Neural progenitor cell (in vitro differentiated cells): ENCODE results near the gene MTAP. TPM values are rescaled to one million over a fixed set of nuclear protein-coding genes. Genes with fewer than 3 reads are reported as not detected.

Experiments
- DNase-seq: peaks from one replicate; pipeline ENCODE4 v3.0.0-alpha.2; 2016; ENCODE audit warnings: low spot score
- H2AFZ ChIP-seq: fragments of 200-600 bp; sonication (generic); replicated peaks from 2 replicates; pipeline ENCODE4 v1.6.1; 2016; ENCODE audit warnings: antibody characterized with exemption
- H3F3A ChIP-seq: fragments of 200-600 bp; sonication (generic); 2 replicates; pipeline ENCODE4 v1.6.1; 2016; ENCODE audit warnings: antibody characterized with exemption, low read depth
- H3K27ac ChIP-seq: fragments of 200-600 bp; sonication (generic); 2 replicates; pipeline ENCODE4 v1.5.1; 2016; ENCODE audit warnings: mild to moderate bottlenecking
- H3K27me3 ChIP-seq: fragments of 200-600 bp; sonication (generic); 2 replicates; pipeline ENCODE4 v1.6.1; 2016; ENCODE audit warnings: mild to moderate bottlenecking, moderate library complexity
- H3K36me3 ChIP-seq: fragments of 200-600 bp; sonication (generic); 2 replicates; pipeline ENCODE4 v1.5.1; 2016
- H3K4me1 ChIP-seq: fragments of 200-600 bp; sonication (generic); 2 replicates; pipeline ENCODE4 v1.6.1; 2016; ENCODE audit warnings: mixed run types
- H3K4me2 ChIP-seq: fragments of 200-600 bp; sonication (generic); 2 replicates; pipeline ENCODE4 v1.6.1; 2016
- H3K4me3 ChIP-seq: fragments of 200-600 bp; sonication (generic); 2 replicates; pipeline ENCODE4 v1.5.1; 2016
- H3K79me2 ChIP-seq: fragments of 200-600 bp; sonication (generic); 2 replicates; pipeline ENCODE4 v1.6.1; 2016; ENCODE audit warnings: low read depth
- H3K9ac ChIP-seq: fragments of 200-600 bp; sonication (generic); 2 replicates; pipeline ENCODE4 v1.6.1; 2016
- H3K9me3 ChIP-seq: fragments of 200-600 bp; sonication (generic); 2 replicates; pipeline ENCODE4 v1.5.1; 2016; ENCODE audit warnings: low read depth
- H4K20me1 ChIP-seq: fragments of 200-600 bp; sonication (generic); 2 replicates; pipeline ENCODE4 v1.6.1; 2016; ENCODE audit warnings: low read depth
- H3K27ac Mint-ChIP-seq: 3 replicates; pipeline ENCODE4 v1.8.0; 2021; ENCODE audit warnings: mixed read lengths
- H3K27me3 Mint-ChIP-seq: 2 replicates; pipeline ENCODE4 v1.8.0; 2022; ENCODE audit warnings: low read depth, mild to moderate bottlenecking, inconsistent platforms, moderate library complexity, mixed read lengths; ENCODE audit not compliant: insufficient read depth
- H3K36me3 Mint-ChIP-seq: 3 replicates; pipeline ENCODE4 v1.8.0; 2021; ENCODE audit warnings: mixed read lengths
- H3K4me1 Mint-ChIP-seq: 3 replicates; pipeline ENCODE4 v1.8.0; 2021; ENCODE audit warnings: mixed read lengths
- H3K4me3 Mint-ChIP-seq: 3 replicates; pipeline ENCODE4 v1.8.0; 2021; ENCODE audit warnings: mild to moderate bottlenecking, moderate library complexity, mixed read lengths
- H3K9me3 Mint-ChIP-seq: 3 replicates; pipeline ENCODE4 v1.8.0; 2020; ENCODE audit warnings: mixed read lengths
- CTCF ChIP-seq: fragments of 200-600 bp; sonication (generic); IDR thresholded peaks from 2 replicates; pipeline ENCODE4 v1.5.1; 2017; ENCODE audit warnings: antibody characterized with exemption, mild to moderate bottlenecking
- EZH2 ChIP-seq: fragments of 200-600 bp; sonication (generic); IDR thresholded peaks from 2 replicates; pipeline ENCODE4 v1.6.1; 2017; ENCODE audit warnings: antibody characterized with exemption, mild to moderate bottlenecking, moderate library complexity
- EZH2phosphoT487 ChIP-seq: fragments of 200-600 bp; sonication (generic); IDR thresholded peaks from 2 replicates; pipeline ENCODE4 v1.6.1; 2017; ENCODE audit warnings: antibody characterized with exemption
- total RNA-seq: library from RNA; depleted of rRNA; stranded (reverse); fragments of >200 nt; gene quantifications from 2 replicates; pipeline ENCODE4 v1.2.3, GENCODE V29; 2015; ENCODE audit warnings: low replicate concordance

The MTAP gene
- total RNA-seq, 1 donor from 2014 or later = 21.6 TPM

- Histone ChIP-seq H4K20me1 (no peaks in the 10 kb centered on the region), H3K9me3 (no peaks in the 10 kb centered on the region), H3K4me2 (no peak overlapping the region), H2AFZ (no peak overlapping the region), H3K4me3 (no peak overlapping the region), H3F3A (no peaks in the 10 kb centered on the region), H3K79me2 (peaks cover 25% of the 10 kb centered on the region), H3K9ac (no peak overlapping the region), H3K4me1 (no peaks in the 10 kb centered on the region), H3K36me3 (peaks cover 14% of the 10 kb centered on the region), H3K27me3 (no peaks in the 10 kb centered on the region), H3K27ac (no peak overlapping the region)
- no peaks in the 10 kb centered on the region for H3K27me3 Mint-ChIP-seq
- H3K9me3 Mint-ChIP-seq = peaks cover 39% of the 10 kb centered on the region
- H3K4me3 Mint-ChIP-seq = no peak overlapping the region
- no peak for DNase-seq
- no peaks in the 10 kb centered on the region for H3K4me1 Mint-ChIP-seq
- no peak overlapping the region for H3K27ac Mint-ChIP-seq
- H3K36me3 Mint-ChIP-seq = peaks cover 80% of the 10 kb centered on the region
- no peak for TF ChIP-seq CTCF
- no peak for TF ChIP-seq EZH2phosphoT487
- no peak for TF ChIP-seq EZH2
Measured at GRCh38 chr9:21825637-21826036, 23.2 kb downstream of the MTAP start.

- H3K4me1 ChIP-seq = no peaks in the 10 kb centered on the region
- peaks cover 14% of the 10 kb centered on the region for H3K79me2 ChIP-seq
- peaks cover 81% of the 10 kb centered on the region for H3K36me3 Mint-ChIP-seq
- H3K27ac Mint-ChIP-seq = no peak overlapping the region
- TF ChIP-seq CTCF (no peak), EZH2phosphoT487 (no peak), EZH2 (no peak)
- peaks cover 3% of the 10 kb centered on the region for H3K27me3 Mint-ChIP-seq
- H3K9me3 Mint-ChIP-seq = peaks cover 17% of the 10 kb centered on the region
- H3K4me2 ChIP-seq = no peak overlapping the region
- no peaks in the 10 kb centered on the region for H3K9me3 ChIP-seq
- no peaks in the 10 kb centered on the region for H3K27me3 ChIP-seq
- H3F3A ChIP-seq = no peaks in the 10 kb centered on the region
- no peak overlapping the region for H2AFZ ChIP-seq
- no peaks in the 10 kb centered on the region for H3K4me1 Mint-ChIP-seq
- no peak overlapping the region for H3K4me3 Mint-ChIP-seq
- no peak overlapping the region for H3K9ac ChIP-seq
- no peak for DNase-seq
- H3K36me3 ChIP-seq = peaks cover 18% of the 10 kb centered on the region
- H4K20me1 ChIP-seq = no peaks in the 10 kb centered on the region
- H3K4me3 ChIP-seq = no peak overlapping the region
- H3K27ac ChIP-seq = no peak overlapping the region
Measured at GRCh38 chr9:21828853-21829410, 26.5 kb downstream of the MTAP start.

- peaks cover 80% of the 10 kb centered on the region for H3K36me3 Mint-ChIP-seq
- Histone ChIP-seq H3K4me3 (no peak overlapping the region), H3F3A (no peaks in the 10 kb centered on the region), H3K9ac (no peak overlapping the region), H4K20me1 (no peaks in the 10 kb centered on the region), H3K79me2 (peaks cover 4% of the 10 kb centered on the region), H3K36me3 (peaks cover 13% of the 10 kb centered on the region), H3K27ac (no peak overlapping the region), H3K9me3 (no peaks in the 10 kb centered on the region), H3K4me2 (no peak overlapping the region), H3K27me3 (no peaks in the 10 kb centered on the region), H2AFZ (no peak overlapping the region), H3K4me1 (no peaks in the 10 kb centered on the region)
- H3K27me3 Mint-ChIP-seq = peaks cover 3% of the 10 kb centered on the region
- H3K4me1 Mint-ChIP-seq = no peaks in the 10 kb centered on the region
- H3K27ac Mint-ChIP-seq = no peak overlapping the region
- DNase-seq = no peak
- no peak for TF ChIP-seq EZH2
- TF ChIP-seq EZH2phosphoT487 = no peak
- no peak for TF ChIP-seq CTCF
- H3K4me3 Mint-ChIP-seq = no peak overlapping the region
- peaks cover 11% of the 10 kb centered on the region for H3K9me3 Mint-ChIP-seq
Measured at GRCh38 chr9:21830589-21830988, 28.2 kb downstream of the MTAP start.
